PC-9 (cell line): ENCODE data around the gene RREB1. TPM values are rescaled to one million over a fixed set of nuclear protein-coding genes. Genes with fewer than 3 reads are reported as not detected.

ENCODE experiments used
- BruUV-seq: library from RNA; stranded (reverse); fragments of 400-500 nt; replicated peaks from 2 replicates; lab custom pipeline; 2021; lab: Mats Ljungman, UMichigan
- CTCF ChIA-PET: fragments of 300-600 bp; sonication (Branson Sonifier 250); formaldehyde crosslinking; loops from one replicate; lab custom pipeline; 2022; ENCODE audit warnings: antibody characterized with exemption; lab: Charles Lee
- POLR2A ChIA-PET: fragments of 300-600 bp; sonication (Branson Sonifier 250); formaldehyde crosslinking; loops from one replicate; lab custom pipeline; 2022; ENCODE audit warnings: antibody characterized with exemption; ENCODE audit not compliant: unreplicated experiment; lab: Charles Lee
- DNase-seq, 2 experiments: peaks; one replicate each; pipeline versions ENCODE4 v3.0.0 to v3.0.0-alpha.2; 2015 to 2022; ENCODE audit warnings: mixed read lengths in 1 of 2
- H2AFZ ChIP-seq: fragments of 200-600 bp; sonication (generic); 2 replicates; pipeline ENCODE4 v1.8.1; 2017; ENCODE audit warnings: antibody characterized with exemption
- H3F3A ChIP-seq: fragments of 200-600 bp; sonication (generic); 2 replicates; pipeline ENCODE4 v1.8.1; 2017; ENCODE audit warnings: antibody characterized with exemption, mild to moderate bottlenecking, low read depth; ENCODE audit not compliant: insufficient read depth
- H3K27ac ChIP-seq: fragments of 200-600 bp; sonication (generic); 2 replicates; pipeline ENCODE4 v1.6.1; 2016; ENCODE audit warnings: mixed run types
- H3K27me3 ChIP-seq: fragments of 200-600 bp; sonication (generic); 2 replicates; pipeline ENCODE4 v1.6.1; 2016; ENCODE audit warnings: low read depth, mixed run types; ENCODE audit not compliant: insufficient read depth
- H3K36me3 ChIP-seq: fragments of 200-600 bp; sonication (generic); 2 replicates; pipeline ENCODE4 v1.6.1; 2016; ENCODE audit warnings: low read depth, mixed run types
- H3K4me1 ChIP-seq: fragments of 200-600 bp; sonication (generic); replicated peaks from 2 replicates; pipeline ENCODE4 v1.6.1; 2016; ENCODE audit warnings: mixed run types; ENCODE audit not compliant: insufficient read depth
- H3K4me2 ChIP-seq: fragments of 200-600 bp; sonication (generic); 2 replicates; pipeline ENCODE4 v1.6.1; 2017; ENCODE audit warnings: mixed run types
- H3K4me3 ChIP-seq: fragments of 200-600 bp; sonication (generic); 2 replicates; pipeline ENCODE4 v1.6.1; 2016; ENCODE audit warnings: mixed run types
- H3K79me2 ChIP-seq: fragments of 200-600 bp; sonication (generic); 2 replicates; pipeline ENCODE4 v1.6.1; 2017; ENCODE audit warnings: low read depth, mixed run types
- H3K9me2 ChIP-seq: fragments of 200-600 bp; sonication (generic); 2 replicates; pipeline ENCODE4 v1.8.1; 2017; ENCODE audit warnings: mild to moderate bottlenecking; ENCODE audit not compliant: insufficient read depth
- H3K9me3 ChIP-seq: fragments of 200-600 bp; sonication (generic); 2 replicates; pipeline ENCODE4 v1.8.1; 2016; ENCODE audit warnings: low read depth; ENCODE audit not compliant: insufficient read depth
- H4K20me1 ChIP-seq: fragments of 200-600 bp; sonication (generic); 2 replicates; pipeline ENCODE4 v1.8.1; 2017; ENCODE audit not compliant: insufficient read depth
- EZH2 ChIP-seq: fragments of 200-600 bp; sonication (generic); IDR thresholded peaks from 2 replicates; pipeline ENCODE4 v1.8.0; 2017; ENCODE audit warnings: antibody characterized with exemption, low read depth
- intact Hi-C: fragments of 100-400 bp; cut with micrococcal nuclease; formaldehyde crosslinking; loops from one replicate; pipeline ENCODE4 v1.10.0; 2022; ENCODE audit not compliant: unreplicated experiment
- total RNA-seq: library from RNA; stranded (reverse); gene quantifications from 2 replicates; pipeline ENCODE4 v1.2.3, GENCODE V29; 2021
- TF ChIP-seq, protein P1 (sequence below): fragments of 200-600 bp; sonication (generic); conservative IDR thresholded peaks from 2 replicates; pipeline ENCODE4 v1.6.1; 2017; ENCODE audit warnings: mixed run types, antibody characterized with exemption, mild to moderate bottlenecking, moderate library complexity

The RREB1 gene
- total RNA-seq, 1 experiment from 2014 or later: 38.4 TPM

DNA sequence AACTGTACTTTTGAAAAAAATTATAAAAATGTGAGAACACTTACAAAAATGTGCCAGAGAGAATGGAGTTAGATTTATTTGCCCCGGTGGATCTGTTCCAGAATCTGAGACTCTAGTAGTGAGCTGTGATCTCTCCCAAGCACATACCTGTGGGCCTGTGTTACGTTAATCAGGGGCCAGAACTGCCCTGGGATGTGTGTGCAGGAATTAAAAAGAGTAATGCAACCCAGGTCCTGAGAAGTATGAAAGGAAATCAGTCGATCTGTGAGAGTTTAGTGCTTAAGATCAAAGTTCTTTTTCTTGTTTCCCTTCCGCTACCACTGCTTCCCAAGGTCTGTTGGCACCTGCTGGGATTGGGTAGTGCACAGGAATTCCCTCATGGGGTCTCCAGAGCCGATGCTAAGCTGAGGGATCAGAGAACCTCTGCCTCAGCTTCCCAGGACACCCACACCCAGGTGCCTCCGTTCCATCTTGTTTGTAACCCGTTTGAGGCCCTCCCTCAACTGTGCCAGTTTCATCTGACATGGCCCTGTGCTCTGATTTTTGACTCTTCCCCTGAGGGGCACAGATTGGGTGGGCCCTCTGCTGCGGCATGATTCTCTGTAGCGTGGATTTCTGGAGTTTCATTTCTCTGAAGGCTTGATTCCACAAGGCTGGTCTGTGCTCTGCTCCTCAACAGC, 87.7 kb downstream of the RREB1 start:
- H3K27ac ChIP-seq: no peak overlapping the region
- no peaks in the 10 kb centered on the region for H3K9me3 ChIP-seq
- no peak overlapping the region for H3K4me2 ChIP-seq
- DNase-seq: no peak
- ChIA-PET POLR2A (no interaction called here), CTCF (no interaction called here)
- TF ChIP-seq, protein P1, sequence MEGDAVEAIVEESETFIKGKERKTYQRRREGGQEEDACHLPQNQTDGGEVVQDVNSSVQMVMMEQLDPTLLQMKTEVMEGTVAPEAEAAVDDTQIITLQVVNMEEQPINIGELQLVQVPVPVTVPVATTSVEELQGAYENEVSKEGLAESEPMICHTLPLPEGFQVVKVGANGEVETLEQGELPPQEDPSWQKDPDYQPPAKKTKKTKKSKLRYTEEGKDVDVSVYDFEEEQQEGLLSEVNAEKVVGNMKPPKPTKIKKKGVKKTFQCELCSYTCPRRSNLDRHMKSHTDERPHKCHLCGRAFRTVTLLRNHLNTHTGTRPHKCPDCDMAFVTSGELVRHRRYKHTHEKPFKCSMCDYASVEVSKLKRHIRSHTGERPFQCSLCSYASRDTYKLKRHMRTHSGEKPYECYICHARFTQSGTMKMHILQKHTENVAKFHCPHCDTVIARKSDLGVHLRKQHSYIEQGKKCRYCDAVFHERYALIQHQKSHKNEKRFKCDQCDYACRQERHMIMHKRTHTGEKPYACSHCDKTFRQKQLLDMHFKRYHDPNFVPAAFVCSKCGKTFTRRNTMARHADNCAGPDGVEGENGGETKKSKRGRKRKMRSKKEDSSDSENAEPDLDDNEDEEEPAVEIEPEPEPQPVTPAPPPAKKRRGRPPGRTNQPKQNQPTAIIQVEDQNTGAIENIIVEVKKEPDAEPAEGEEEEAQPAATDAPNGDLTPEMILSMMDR: no peak
- 0 out of 2 replicates have a peak, but pooled peaks cover 6% of the 10 kb centered on the region for H3K79me2 ChIP-seq
- no peaks in the 10 kb centered on the region for H3K9me2 ChIP-seq
- no peak overlapping the region for H2AFZ ChIP-seq
- intact Hi-C loops: no loop called here
- no peak overlapping the region for H3K4me3 ChIP-seq
- H4K20me1 ChIP-seq: no peaks in the 10 kb centered on the region
- H3F3A ChIP-seq: peaks cover 5% of the 10 kb centered on the region; the same call in 1 of the 2 replicates
- BruUV-seq: no TSS peak
- no peaks in the 10 kb centered on the region for H3K27me3 ChIP-seq
- peaks cover 19% of the 10 kb centered on the region for H3K4me1 ChIP-seq
- peaks cover 6% of the 10 kb centered on the region; the same call in 1 of the 2 replicates for H3K36me3 ChIP-seq

DNA sequence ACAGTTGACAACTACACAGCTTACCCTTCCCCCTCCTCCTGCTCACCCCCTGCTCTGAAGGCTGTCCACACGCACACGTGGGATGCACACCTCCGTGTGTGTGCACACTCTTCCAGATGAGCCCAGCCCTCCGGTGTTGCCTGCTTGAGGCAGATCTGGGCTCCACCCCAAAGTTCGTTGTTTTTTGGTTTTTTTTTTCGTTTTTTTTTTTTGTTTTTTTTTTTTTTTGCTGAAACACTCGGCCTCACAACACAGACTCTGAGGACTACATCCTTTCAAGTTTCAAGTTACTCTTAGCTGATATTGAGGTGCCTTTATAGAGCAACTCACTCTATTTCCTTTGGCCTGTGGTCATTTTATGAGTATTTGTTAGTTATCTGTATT, 88.2 kb downstream of the RREB1 start:
- TF ChIP-seq, protein P1: no peak
- no peak for TF ChIP-seq EZH2
- peaks cover 10% of the 10 kb centered on the region; the same call in 1 of the 2 replicates for H3F3A ChIP-seq
- H3K79me2 ChIP-seq: 0 out of 2 replicates have a peak, but pooled peaks cover 6% of the 10 kb centered on the region
- H3K4me1 ChIP-seq: peaks cover 24% of the 10 kb centered on the region
- peaks cover 6% of the 10 kb centered on the region; the same call in 1 of the 2 replicates for H3K36me3 ChIP-seq
- no TSS peak for BruUV-seq
- H3K4me2 ChIP-seq: no peak overlapping the region
- DNase-seq: no peak
- H4K20me1 ChIP-seq: no peaks in the 10 kb centered on the region
- CTCF ChIA-PET: no interaction called here
- H2AFZ ChIP-seq: no peak overlapping the region
- no peak overlapping the region for H3K4me3 ChIP-seq
- intact Hi-C loops: no loop called here
- H3K27ac ChIP-seq: no peak overlapping the region
- no peaks in the 10 kb centered on the region for H3K9me2 ChIP-seq
- no peaks in the 10 kb centered on the region for H3K27me3 ChIP-seq
- H3K9me3 ChIP-seq: no peaks in the 10 kb centered on the region
- POLR2A ChIA-PET: no interaction called here

DNA sequence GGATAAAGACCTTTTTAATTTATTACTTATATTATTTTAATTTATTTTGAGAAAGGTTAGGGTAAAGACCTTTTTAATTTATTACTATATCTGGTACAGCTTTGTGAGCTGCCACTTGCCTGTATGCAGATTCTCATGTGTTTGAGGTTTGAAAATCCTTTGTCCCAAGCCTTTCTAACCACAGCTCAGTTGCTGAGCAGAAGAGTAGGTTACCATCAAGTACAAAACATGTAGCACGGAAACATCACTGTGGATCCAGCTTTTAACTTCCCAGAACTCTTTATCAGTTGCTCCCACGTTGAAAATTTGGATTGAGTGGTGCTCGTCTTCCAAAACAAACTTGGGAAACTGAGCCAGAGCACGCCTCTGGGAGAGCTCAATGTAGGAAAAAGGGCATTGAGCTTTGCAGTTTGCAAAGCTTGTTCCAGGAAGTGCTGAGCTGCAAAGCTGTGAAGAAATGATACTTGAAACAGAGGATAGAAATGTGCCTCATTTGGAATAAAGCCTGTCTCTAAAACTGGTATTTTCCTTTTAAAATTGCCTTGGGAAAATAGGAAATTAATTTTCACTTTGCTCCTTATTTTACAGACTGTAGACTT, 89.0 kb downstream of the RREB1 start:
- BruUV-seq: no TSS peak
- no peak overlapping the region for H3K27ac ChIP-seq
- no peaks in the 10 kb centered on the region for H3K9me3 ChIP-seq
- TF ChIP-seq, protein P1: no peak
- TF ChIP-seq EZH2: no peak
- peaks cover 15% of the 10 kb centered on the region; the same call in 1 of the 2 replicates for H3F3A ChIP-seq
- H3K4me2 ChIP-seq: no peak overlapping the region
- ChIA-PET CTCF (no interaction called here), POLR2A (no interaction called here)
- H4K20me1 ChIP-seq: no peaks in the 10 kb centered on the region
- peaks cover 30% of the 10 kb centered on the region for H3K4me1 ChIP-seq
- H3K9me2 ChIP-seq: no peaks in the 10 kb centered on the region
- no peak for DNase-seq
- intact Hi-C loops: no loop called here
- no peaks in the 10 kb centered on the region for H3K27me3 ChIP-seq
- H3K36me3 ChIP-seq: peaks cover 6% of the 10 kb centered on the region; the same call in 1 of the 2 replicates
- H3K4me3 ChIP-seq: no peak overlapping the region
- H2AFZ ChIP-seq: no peak overlapping the region
- 0 out of 2 replicates have a peak, but pooled peaks cover 6% of the 10 kb centered on the region for H3K79me2 ChIP-seq
